Thyroid gland (tissue), 4 donors: ENCODE measurements around the gene CARHSP1.

Experiments
- CTCF ChIP-seq, 6 experiments: fragments of 200-600 bp in 3 of 6; fragments of 450-650 bp in 3 of 6; sonication (generic) in 3 of 6; IDR thresholded peaks; one replicate each; pipeline ENCODE4 v1.5.1; 2016 to 2019; ENCODE audit warnings: antibody characterized with exemption in 6 of 6, mild to moderate bottlenecking in 2 of 6, inconsistent platforms in 1 of 6, moderate library complexity in 1 of 6
- POLR2A ChIP-seq, 2 donors: fragments of 450-650 bp; IDR thresholded peaks; one replicate each; pipeline ENCODE4 v1.6.1; 2017; ENCODE audit warnings: antibody characterized with exemption in 2 of 2, mild to moderate bottlenecking in 2 of 2, moderate library complexity in 1 of 2

- TF ChIP-seq CTCF (IDR thresholded peaks at IDR 0.05) (no peak), POLR2A (IDR thresholded peaks at IDR 0.05) (no peak)
Observed at GRCh38 chr16:8904018-8904430, 35.2 kb upstream of the CARHSP1 start.
